Activated CD4-positive, alpha-beta T cell treated with anti-CD3 and anti-CD28 coated beads, Interleukin-2, amount 50 U/mL, for 4 hours (primary cell): Measurements from ENCODE around the gene SDC4.
A peak's percentile ranks its signal among the peaks of the same experiment; 100 is the strongest.

Experiments used
- DNase-seq, 2 experiments: peaks; one replicate each; pipeline ENCODE4 v3.0.0-alpha.2; 2020

SDC4 gene, protein sequence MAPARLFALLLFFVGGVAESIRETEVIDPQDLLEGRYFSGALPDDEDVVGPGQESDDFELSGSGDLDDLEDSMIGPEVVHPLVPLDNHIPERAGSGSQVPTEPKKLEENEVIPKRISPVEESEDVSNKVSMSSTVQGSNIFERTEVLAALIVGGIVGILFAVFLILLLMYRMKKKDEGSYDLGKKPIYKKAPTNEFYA

GRCh38 chr20:45347936-45348778 lies at the start of gene SDC4:
Gene SDC4 (minus strand): TSS chr20:45348424. CDS start chr20:45348384, 40 bp downstream.
- DNase-seq: peak; percentile 53 to 60

DNA sequence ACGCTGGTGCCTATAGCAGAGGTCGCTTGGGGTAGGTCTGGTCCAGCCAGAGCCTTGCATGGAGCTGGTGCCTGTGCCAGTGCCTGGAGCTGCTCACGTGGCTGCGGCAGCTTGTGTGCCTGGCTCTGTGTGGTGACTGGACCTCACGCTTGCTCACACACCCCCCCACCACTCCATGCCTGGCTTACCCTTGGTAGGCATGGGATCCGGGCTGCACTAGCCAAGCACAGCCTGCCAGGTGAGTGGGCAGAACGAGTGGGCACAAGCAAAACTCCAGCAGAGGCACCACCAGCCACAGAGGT lies 46.8 kb upstream of the SDC4 start:
- DNase-seq: no peak

DNA sequence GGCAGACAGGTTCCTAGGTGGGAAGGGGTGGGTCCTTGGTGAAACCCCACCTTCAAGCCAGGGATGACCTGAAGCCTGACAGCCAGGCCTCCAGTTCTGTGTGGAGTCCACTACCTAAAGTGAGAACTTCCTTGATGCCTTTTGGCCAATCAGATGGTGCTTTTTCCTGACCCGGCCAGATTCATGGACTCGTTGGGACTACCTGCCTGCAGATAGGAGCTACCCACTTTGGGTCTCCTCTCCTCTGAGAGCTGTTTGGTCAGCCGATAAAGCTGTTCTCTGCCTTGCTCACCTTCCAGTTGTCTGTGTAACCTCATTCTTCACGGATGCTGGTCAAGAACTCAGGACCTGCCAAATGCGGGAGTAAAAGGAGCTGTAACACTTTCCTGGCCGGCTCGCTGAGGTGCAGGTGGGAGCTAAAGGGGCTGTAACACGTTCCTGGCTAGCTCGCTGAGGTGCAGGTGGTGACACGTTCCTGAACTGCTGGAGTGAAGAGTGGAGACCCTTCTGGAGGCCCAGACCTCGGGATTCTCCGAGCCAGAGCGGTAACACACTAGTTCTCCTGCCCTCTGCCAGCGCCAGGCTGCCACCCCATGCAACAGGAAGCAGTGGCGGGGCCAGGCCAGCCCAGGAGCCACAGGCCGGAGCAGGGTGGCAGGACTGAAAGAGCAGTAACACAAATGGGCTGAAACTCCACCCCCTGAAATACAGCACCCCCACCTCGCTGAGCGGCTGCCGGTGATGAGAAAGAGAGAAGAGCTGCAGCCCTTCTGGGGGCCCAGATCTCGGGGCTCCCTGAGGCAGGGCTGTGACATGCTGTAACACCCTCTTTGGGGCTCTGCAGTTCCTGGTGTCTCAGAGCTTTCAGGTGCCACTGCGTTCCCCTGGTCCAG lies 46.2 kb upstream of the SDC4 start:
- no peak for DNase-seq

- DNase-seq: no peak
Observed at GRCh38 chr20:45392733-45393132, 44.5 kb upstream of the SDC4 start.

DNA sequence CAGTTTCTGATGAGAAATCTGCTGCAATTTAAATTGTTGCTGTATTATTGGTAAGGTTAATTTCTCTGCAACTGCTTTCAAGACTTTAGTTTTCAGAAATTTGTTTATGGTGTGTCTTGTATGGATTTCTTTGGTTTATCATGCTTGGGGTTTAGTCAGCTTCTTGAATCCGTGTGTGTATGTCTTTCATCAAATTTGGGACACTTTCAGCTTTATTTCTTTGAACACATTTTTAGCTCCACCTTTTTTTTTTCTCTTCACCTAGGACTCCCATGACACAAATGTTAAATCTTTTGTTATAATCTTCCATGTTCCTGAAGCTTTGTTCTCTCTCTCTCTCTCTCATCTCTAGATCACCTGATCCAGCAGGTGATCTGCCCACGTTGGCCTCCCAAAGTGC lies 43.3 kb upstream of the SDC4 start:
- DNase-seq: no peak

DNA sequence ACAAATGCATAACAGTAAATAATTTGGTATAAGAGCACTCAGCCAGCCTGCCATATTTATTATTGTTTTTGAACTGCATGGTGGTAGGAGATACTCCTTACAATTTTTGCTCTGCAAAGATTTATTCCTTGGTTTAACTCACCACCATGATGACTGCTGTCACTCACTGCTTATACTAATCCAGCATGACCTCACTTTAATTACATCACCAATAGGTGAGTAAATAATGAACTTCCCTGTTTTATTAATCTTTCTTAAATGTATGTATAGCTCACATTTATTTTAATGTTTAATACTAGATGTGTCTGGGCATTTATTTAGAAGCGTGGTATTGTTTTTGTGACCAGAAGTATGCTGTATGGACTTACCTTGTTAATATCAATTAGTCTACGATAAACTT lies 42.7 kb upstream of the SDC4 start:
- no peak for DNase-seq

DNA sequence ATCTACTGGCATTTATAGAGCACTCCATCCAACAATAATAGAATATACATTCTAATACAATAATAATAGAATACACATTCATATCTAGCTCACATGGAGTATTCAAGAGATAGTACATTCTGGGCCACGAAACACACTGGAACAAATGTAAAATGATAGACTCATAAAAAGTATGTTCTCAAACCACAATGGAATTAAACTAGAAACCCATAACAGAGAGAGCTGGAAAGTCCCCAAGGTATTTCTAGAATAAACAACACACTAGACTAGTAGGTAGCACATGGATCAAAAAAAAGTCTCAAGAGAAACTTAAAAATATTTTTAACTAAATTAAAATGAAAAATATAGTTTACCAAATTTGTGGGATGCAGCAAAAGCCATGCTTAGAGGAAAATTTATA lies 39.0 kb upstream of the SDC4 start:
- DNase-seq: no peak

GRCh38 chr20:45378191-45378590 lies 30.0 kb upstream of the SDC4 start, which contains the start of gene TP53TG5:
Gene TP53TG5 (minus strand): TSS chr20:45378325. CDS start chr20:45378236, 89 bp downstream.
- no peak for DNase-seq

DNA sequence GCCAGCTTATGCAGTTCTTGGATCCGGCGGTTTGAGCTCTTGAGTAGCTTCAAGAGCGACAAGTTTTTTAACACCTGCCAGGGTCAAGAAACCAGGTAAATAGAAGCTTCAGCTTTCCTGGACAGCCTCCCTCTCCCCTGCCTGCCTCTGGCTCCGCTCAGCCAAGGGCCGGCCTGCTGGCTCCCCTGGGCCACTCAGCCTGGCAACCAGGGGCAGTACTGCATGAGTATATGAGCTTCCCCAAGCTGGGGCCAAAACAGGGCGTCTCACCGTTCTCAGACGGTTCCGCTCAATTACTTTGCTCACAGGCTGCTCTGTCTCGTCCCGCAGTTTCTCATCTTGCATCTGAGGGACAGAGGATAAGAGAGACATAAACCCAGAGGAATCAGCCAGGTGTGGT lies 29.0 kb upstream of the SDC4 start:
- DNase-seq: no peak

DNA sequence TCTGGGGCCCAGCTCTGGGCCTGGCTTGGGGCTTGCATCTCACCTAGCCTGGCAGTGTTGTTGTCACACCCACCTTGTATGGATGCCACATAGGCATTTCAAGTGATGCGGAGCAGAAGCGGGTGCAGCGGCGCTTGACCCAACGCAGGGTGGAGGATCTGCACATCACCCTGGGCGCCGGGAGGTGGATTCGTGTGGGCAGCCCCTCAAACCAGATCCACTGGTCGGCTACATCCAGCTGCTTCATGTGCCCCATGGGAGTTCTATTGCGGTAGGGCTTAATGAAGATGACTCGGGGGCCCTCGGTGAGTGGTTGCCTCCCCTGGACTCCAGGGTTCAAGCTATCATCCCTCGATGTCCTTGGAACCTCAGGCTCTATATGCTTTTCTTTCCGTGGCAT lies 26.7 kb upstream of the SDC4 start:
- no peak for DNase-seq

GRCh38 chr20:45374101-45374467 lies 25.9 kb upstream of the SDC4 start:
- no peak for DNase-seq

DNA sequence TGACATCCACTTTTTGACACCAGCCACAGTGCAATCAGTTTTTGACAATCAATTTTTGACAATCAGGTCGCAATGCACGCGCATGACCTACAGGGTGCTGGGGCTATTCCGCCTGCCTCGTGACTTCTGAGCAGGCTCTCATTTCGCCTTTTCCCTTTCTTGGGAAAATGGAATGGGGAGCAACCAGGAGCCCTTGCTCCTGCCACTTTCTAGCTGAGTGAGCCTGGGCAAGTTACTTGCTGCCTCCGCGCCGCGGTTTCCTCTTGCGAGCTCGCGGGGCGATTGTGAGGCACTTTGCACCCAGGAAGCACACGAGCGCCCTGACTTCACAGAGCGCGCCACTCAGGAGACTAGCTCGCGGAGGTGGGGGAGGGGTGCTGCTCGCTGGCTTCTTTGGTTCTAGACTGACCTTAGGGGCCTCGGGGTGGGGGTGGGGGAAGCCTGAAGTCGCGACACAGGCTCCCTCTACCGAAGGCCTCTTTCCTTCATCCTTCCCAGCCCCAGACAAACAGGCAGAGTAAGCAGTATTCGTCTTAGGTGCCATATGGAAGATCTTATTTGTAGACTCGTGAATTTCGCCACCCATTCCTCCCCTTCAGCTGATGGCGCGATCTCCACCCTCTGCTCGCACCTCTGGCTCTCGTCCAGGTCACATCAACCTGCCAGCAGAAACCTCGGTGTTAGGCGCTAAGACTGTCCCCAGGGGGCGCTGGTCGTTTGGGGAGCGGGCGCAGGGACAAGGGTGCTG lies 25.3 kb upstream of the SDC4 start:
- DNase-seq: peak; percentile 90 to 91

DNA sequence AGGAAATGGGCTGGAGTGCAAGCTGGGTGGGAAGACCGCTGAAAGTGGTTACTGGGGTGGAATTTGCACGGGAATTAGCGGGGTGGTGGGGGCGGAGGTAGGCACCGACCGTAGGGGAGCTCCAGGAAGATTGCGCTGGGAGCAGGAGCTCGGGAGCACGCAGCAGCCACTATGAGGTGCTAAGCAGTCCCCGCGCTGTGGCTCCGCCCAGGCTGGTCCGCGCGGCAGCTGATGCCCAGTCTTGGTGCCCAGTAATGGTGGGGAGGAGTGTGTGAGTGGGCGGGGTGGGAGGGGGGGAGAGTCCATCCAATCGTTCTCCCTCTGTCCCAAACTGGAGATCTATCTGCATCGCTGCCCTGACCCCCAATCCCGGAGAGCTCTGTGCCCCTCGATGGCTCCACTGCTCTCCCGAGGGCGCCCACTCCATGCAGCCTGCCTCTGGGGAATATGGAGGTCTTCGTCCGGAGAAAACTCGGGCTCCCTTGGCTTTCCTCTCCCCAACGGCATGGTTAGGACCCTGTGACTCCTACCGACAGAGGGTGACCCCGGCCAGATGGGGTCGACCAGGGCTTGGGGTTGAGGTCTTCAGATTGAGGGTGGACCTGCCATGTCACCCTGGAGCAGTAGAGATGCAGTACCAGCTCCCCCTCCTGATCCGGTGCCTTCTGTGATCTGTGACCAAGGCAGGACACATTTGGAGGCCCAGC lies 24.6 kb upstream of the SDC4 start:
- DNase-seq: no peak

DNA sequence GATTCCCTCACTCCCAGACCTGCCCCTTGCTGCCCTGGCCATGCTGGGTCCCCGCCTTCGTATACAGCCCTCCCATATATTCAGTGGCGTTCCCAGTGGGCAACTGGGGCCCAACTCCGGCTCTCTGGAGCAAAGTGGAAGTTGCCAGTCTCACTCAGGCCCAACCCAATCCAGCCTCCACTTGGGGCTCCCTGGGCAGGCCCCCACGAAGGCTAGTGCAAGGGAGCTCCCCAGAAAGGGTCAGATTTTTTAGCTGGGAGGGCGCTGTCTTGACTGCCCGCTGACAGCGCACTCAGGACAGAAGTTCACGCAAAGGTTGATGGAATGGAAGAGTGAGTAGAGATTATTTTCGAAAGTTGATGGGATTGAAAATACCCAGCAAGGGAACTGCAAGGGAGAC lies 24.0 kb upstream of the SDC4 start:
- no peak for DNase-seq

GRCh38 chr20:45370571-45371160 lies 22.4 kb upstream of the SDC4 start:
- no peak for DNase-seq

DNA sequence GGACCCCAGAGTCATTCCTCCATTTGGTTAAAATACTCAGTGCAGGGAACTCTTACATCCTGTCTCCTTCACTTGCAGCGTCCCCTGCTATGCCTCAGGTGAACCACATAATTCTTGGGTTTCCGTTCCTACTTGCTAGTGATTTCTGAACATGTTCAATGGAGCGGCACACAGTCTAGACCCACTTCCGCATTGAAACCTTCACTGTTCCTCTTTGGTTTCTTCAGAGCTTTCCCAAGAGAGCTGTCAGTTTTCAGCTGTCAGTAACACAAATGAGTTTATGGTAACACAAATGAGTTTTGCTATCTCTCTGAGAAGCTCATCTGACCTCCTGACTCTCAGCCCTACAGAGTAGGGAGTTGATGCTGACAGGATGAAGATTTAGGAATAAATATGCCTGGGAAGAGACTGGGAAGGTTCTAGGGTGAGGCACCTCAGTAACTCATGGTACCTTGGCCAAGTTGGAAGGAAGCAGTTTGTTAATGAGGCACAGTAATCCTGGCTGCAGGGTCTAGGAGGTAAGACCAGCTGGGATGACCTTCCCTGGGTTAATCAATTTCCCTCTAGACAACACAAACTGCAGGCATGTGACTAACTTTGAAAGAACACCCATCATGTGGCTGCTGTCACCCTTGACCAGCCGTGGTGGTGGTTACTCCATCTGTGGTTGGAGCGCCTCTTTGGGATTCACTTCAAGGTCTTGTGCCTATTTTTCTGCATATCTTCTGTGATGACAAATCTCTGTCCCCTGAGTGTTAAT lies 20.2 kb upstream of the SDC4 start:
- DNase-seq: peak in 1 of 2 experiments; percentile 17

- DNase-seq: no peak
Observed at GRCh38 chr20:45367126-45367525, 18.9 kb upstream of the SDC4 start.

- DNase-seq: no peak
Observed at GRCh38 chr20:45366631-45367030, 18.4 kb upstream of the SDC4 start.

- no peak for DNase-seq
Observed at GRCh38 chr20:45366192-45366591, 18.0 kb upstream of the SDC4 start.

DNA sequence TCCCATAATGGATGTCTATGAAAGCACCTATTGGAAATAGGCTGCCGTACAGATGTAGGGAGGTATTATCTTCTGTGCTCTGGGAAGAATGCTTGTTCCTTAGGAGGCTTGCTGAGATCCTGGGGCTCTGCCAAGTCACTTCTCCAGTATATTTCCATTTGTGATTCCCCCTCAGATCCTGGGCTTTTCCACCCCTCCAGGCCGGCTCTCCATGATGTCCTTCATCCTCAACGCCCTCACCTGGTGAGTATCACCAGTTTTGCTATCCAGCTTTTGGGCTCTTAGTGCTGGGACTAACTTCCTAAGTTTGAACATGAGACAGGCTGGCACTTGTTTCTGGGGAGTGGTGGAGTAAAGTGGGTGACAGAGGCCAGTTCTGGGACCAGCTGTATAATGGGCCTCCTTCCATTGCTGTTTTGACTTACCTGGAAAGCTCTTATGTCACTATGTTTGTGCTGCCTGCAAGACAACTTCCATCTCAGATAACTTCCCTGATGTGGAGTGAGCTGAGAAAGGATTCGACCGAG lies 17.3 kb upstream of the SDC4 start:
- DNase-seq: no peak
